ENCODE results near the gene HNF1B. TPM values are rescaled to one million over a fixed set of nuclear protein-coding genes. Genes with fewer than 3 reads are reported as not detected.
A peak's percentile ranks its signal among the peaks of the same experiment; 100 is the strongest.
"Not testable (repeated sequence)": the region's sequence is repeated elsewhere in the genome, so short reads cannot be mapped to it uniquely, and the experiment has no call there.

HNF1B gene
- total RNA-seq: 1 to 10 TPM in 1 of 2 experiments, not detected in 1; 1.9 TPM

GRCh38 chr17:37744961-37745800, at the start of gene HNF1B:
Gene HNF1B, minus strand, starts transcription at chr17:37745059. Its CDS starts 175 bp downstream, at chr17:37744884.
- no peak within 1 kb of the TSS for H3K4me3 Mint-ChIP-seq
- no peaks in the 10 kb centered on the region for H3K36me3 Mint-ChIP-seq
- no peak for ATAC-seq
- CTCF ChIA-PET: interaction anchor here (1.7 kb wide), 1 partner anchor 20 kb away, joined by 4 read pairs; no protein-coding TSS in a partner anchor
- H3K4me1 Mint-ChIP-seq: peaks cover 17% of the 10 kb centered on the region
- no peaks in the 10 kb centered on the region for H3K9me3 Mint-ChIP-seq (ENCODE audit: low read depth)
- peaks cover 85% of the 10 kb centered on the region for H3K27me3 Mint-ChIP-seq
- no peak for DNase-seq
- H3K27ac Mint-ChIP-seq: no peak within 1 kb of the TSS

- H3K36me3 Mint-ChIP-seq: no peaks in the 10 kb centered on the region
- DNase-seq: no peak
- no peak overlapping the region for H3K4me3 Mint-ChIP-seq
- no peaks in the 10 kb centered on the region for H3K9me3 Mint-ChIP-seq (ENCODE audit: low read depth)
- ATAC-seq: no peak
- no peak overlapping the region for H3K27ac Mint-ChIP-seq
- H3K27me3 Mint-ChIP-seq: peaks cover 46% of the 10 kb centered on the region
- CTCF ChIA-PET: interaction anchor here (0.7 to 3.5 kb wide), 10 partner anchors 10 to 420 kb away, joined by 3 to 18 read pairs (median 7); partner anchors contain the start of gene DDX52
- H3K4me1 Mint-ChIP-seq: no peaks in the 10 kb centered on the region
These were observed 47.9 kb upstream of the HNF1B start for GRCh38 chr17:37792787-37793186.

GRCh38 chr17:37791447-37792399, 46.9 kb upstream of the HNF1B start:
- no peaks in the 10 kb centered on the region for H3K36me3 Mint-ChIP-seq
- H3K4me1 Mint-ChIP-seq: no peaks in the 10 kb centered on the region
- peaks cover 49% of the 10 kb centered on the region for H3K27me3 Mint-ChIP-seq
- no peaks in the 10 kb centered on the region for H3K9me3 Mint-ChIP-seq (ENCODE audit: low read depth)
- peak; percentile 90 for ATAC-seq
- H3K27ac Mint-ChIP-seq: no peak overlapping the region
- DNase-seq: peak; percentile 73
- CTCF ChIA-PET: interaction anchor here (0.6 to 3.5 kb wide), 27 partner anchors 9 to 419 kb away, joined by 3 to 18 read pairs (median 4); partner anchors contain the start of genes DDX52 and SYNRG
- no peak overlapping the region for H3K4me3 Mint-ChIP-seq

- Mint-ChIP-seq H3K27ac (no peak overlapping the region), H3K4me3 (no peak overlapping the region), H3K36me3 (no peaks in the 10 kb centered on the region), H3K27me3 (peaks cover 55% of the 10 kb centered on the region), H3K4me1 (no peaks in the 10 kb centered on the region), H3K9me3 (ENCODE audit: low read depth) (no peaks in the 10 kb centered on the region)
- DNase-seq: no peak
- no peak for ATAC-seq
- CTCF ChIA-PET: interaction anchor here (1.5 to 3.5 kb wide), 6 partner anchors 14 to 79 kb away, joined by 3 to 14 read pairs (median 6); no protein-coding TSS in a partner anchor
These were observed 45.1 kb upstream of the HNF1B start for GRCh38 chr17:37789771-37790541.

- H3K4me3 Mint-ChIP-seq: no peak overlapping the region
- no peaks in the 10 kb centered on the region for H3K9me3 Mint-ChIP-seq (ENCODE audit: low read depth)
- CTCF ChIA-PET: interaction anchor here (3.5 kb wide), 1 partner anchor 19 kb away, joined by 14 read pairs; no protein-coding TSS in a partner anchor
- ATAC-seq: no peak
- H3K4me1 Mint-ChIP-seq: no peaks in the 10 kb centered on the region
- no peaks in the 10 kb centered on the region for H3K36me3 Mint-ChIP-seq
- no peak overlapping the region for H3K27ac Mint-ChIP-seq
- DNase-seq: no peak
- H3K27me3 Mint-ChIP-seq: peaks cover 55% of the 10 kb centered on the region
These were observed 44.2 kb upstream of the HNF1B start for GRCh38 chr17:37789021-37789565.

GRCh38 chr17:37788526-37788925, 43.7 kb upstream of the HNF1B start:
- H3K4me3 Mint-ChIP-seq: no peak overlapping the region
- ATAC-seq: no peak

GRCh38 chr17:37787055-37787757, 42.3 kb upstream of the HNF1B start:
- CTCF ChIA-PET: interaction anchor here (1.0 kb wide), 1 partner anchor 19 kb away, joined by 3 read pairs; no protein-coding TSS in a partner anchor
- no peak for DNase-seq
- H3K4me1 Mint-ChIP-seq: no peaks in the 10 kb centered on the region
- no peak for ATAC-seq
- no peaks in the 10 kb centered on the region for H3K9me3 Mint-ChIP-seq (ENCODE audit: low read depth)
- H3K36me3 Mint-ChIP-seq: no peaks in the 10 kb centered on the region
- no peak overlapping the region for H3K4me3 Mint-ChIP-seq
- H3K27ac Mint-ChIP-seq: no peak overlapping the region
- H3K27me3 Mint-ChIP-seq: peaks cover 70% of the 10 kb centered on the region

More at GRCh38 chr17:37788526-37788925, 43.7 kb upstream of the HNF1B start:
- no peak overlapping the region for H3K27ac Mint-ChIP-seq
- CTCF ChIA-PET: no interaction called here
- no peak for DNase-seq
- H3K27me3 Mint-ChIP-seq: peaks cover 56% of the 10 kb centered on the region
- no peaks in the 10 kb centered on the region for H3K4me1 Mint-ChIP-seq
- no peaks in the 10 kb centered on the region for H3K9me3 Mint-ChIP-seq (ENCODE audit: low read depth)
- H3K36me3 Mint-ChIP-seq: no peaks in the 10 kb centered on the region

- CTCF ChIA-PET: interaction anchor here (1.0 kb wide), 1 partner anchor 19 kb away, joined by 3 read pairs; no protein-coding TSS in a partner anchor
These were observed 41.6 kb upstream of the HNF1B start for GRCh38 chr17:37786481-37786880.

GRCh38 chr17:37782460-37782859, 37.6 kb upstream of the HNF1B start:
- not testable (repeated sequence) for H3K4me1 Mint-ChIP-seq; H3K36me3 Mint-ChIP-seq; DNase-seq; H3K9me3 Mint-ChIP-seq (ENCODE audit: low read depth); H3K27ac Mint-ChIP-seq; H3K4me3 Mint-ChIP-seq; ATAC-seq
- CTCF ChIA-PET: interaction anchor here (1.5 to 2.0 kb wide), 2 partner anchors 10 to 12 kb away, joined by 3 to 7 read pairs; no protein-coding TSS in a partner anchor
- H3K27me3 Mint-ChIP-seq: peaks cover 53% of the 10 kb centered on the region

More at GRCh38 chr17:37786481-37786880, 41.6 kb upstream of the HNF1B start:
- no peak for DNase-seq
- Mint-ChIP-seq H3K36me3 (no peaks in the 10 kb centered on the region), H3K4me3 (no peak overlapping the region), H3K4me1 (no peaks in the 10 kb centered on the region), H3K27ac (no peak overlapping the region), H3K9me3 (ENCODE audit: low read depth) (no peaks in the 10 kb centered on the region), H3K27me3 (peaks cover 72% of the 10 kb centered on the region)
- no peak for ATAC-seq

- no peak for ATAC-seq
- DNase-seq: no peak
- H3K4me1 Mint-ChIP-seq: no peaks in the 10 kb centered on the region
- H3K27me3 Mint-ChIP-seq: peaks cover 43% of the 10 kb centered on the region
- no peak overlapping the region for H3K4me3 Mint-ChIP-seq
- CTCF ChIA-PET: interaction anchor here (1.4 kb wide), 1 partner anchor 10 kb away, joined by 4 read pairs; no protein-coding TSS in a partner anchor
- H3K36me3 Mint-ChIP-seq: no peaks in the 10 kb centered on the region
- H3K9me3 Mint-ChIP-seq (ENCODE audit: low read depth): no peaks in the 10 kb centered on the region
- no peak overlapping the region for H3K27ac Mint-ChIP-seq
These were observed 36.6 kb upstream of the HNF1B start for GRCh38 chr17:37781451-37781850.

GRCh38 chr17:37779554-37779953, 34.7 kb upstream of the HNF1B start:
- H3K27ac Mint-ChIP-seq: no peak overlapping the region
- H3K9me3 Mint-ChIP-seq (ENCODE audit: low read depth): no peaks in the 10 kb centered on the region
- CTCF ChIA-PET: no interaction called here

More at GRCh38 chr17:37779554-37779953, 34.7 kb upstream of the HNF1B start:
- DNase-seq (no peak), ATAC-seq (no peak)
- H3K27me3 Mint-ChIP-seq: peaks cover 34% of the 10 kb centered on the region
- no peaks in the 10 kb centered on the region for H3K36me3 Mint-ChIP-seq
- H3K4me1 Mint-ChIP-seq: peaks cover 8% of the 10 kb centered on the region
- no peak overlapping the region for H3K4me3 Mint-ChIP-seq
